B cell (primary cell): ENCODE results near the gene MT1M. TPM values are rescaled to one million over a fixed set of nuclear protein-coding genes. Genes with fewer than 3 reads are reported as not detected.

Source experiments
- ATAC-seq: fragments of 200-7000 bp; cut with Tn5 transposase; one replicate; pipeline ENCODE4 v1.10.0; 2021; ENCODE audit warnings: low read depth, mild to moderate bottlenecking, moderate number of reproducible peaks, moderate library complexity
- CTCF ChIA-PET: fragments of 350-600 bp; sonication (Branson Sonifier 250); formaldehyde crosslinking; loops from one replicate; lab custom pipeline; 2021; ENCODE audit warnings: antibody characterized with exemption, inconsistent platforms; lab: Charles Lee
- POLR2A ChIA-PET: fragments of 350-600 bp; sonication (Branson Sonifier 250); formaldehyde crosslinking; loops from one replicate; lab custom pipeline; 2021; ENCODE audit warnings: antibody characterized with exemption; lab: Charles Lee
- DNase-seq: peaks from one replicate; pipeline ENCODE4 v3.0.0; 2013
- H2AFZ ChIP-seq: 2 replicates; pipeline ENCODE4 v1.6.1; 2012; ENCODE audit warnings: mild to moderate bottlenecking, low read depth, low read length; ENCODE audit not compliant: insufficient read depth, poor library complexity, severe bottlenecking
- H3K27ac ChIP-seq, 2 donors: 1 replicate in 1 of 2; 2 replicates in 1 of 2; pipeline ENCODE4 v1.5.1; 2012 to 2013; ENCODE audit warnings: low read length in 2 of 2, mild to moderate bottlenecking in 2 of 2, moderate library complexity in 1 of 2
- H3K27me3 ChIP-seq, 4 experiments: fragments of 200-600 bp in 1 of 4; sonication (generic) in 1 of 4; replicated peaks in 1 of 4; 1 replicate in 2 of 4; 2 replicates in 2 of 4; pipeline versions ENCODE4 v1.6.1 to v1.7.0; 2013 to 2016; ENCODE audit warnings: low read length in 3 of 4, mild to moderate bottlenecking in 2 of 4, mixed read lengths in 1 of 4, moderate library complexity in 1 of 4; ENCODE audit not compliant: insufficient read depth in 4 of 4, control insufficient read depth in 3 of 4; ENCODE audit errors: control extremely low read depth in 1 of 4
- H3K36me3 ChIP-seq, 2 experiments: replicated peaks in 1 of 2; 1 replicate in 1 of 2; 2 replicates in 1 of 2; pipeline versions ENCODE4 v1.6.1 to v1.7.1; 2013; ENCODE audit warnings: low read length in 1 of 2; ENCODE audit not compliant: insufficient read depth in 2 of 2, control insufficient read depth in 1 of 2; ENCODE audit errors: control extremely low read depth in 1 of 2, extremely low read depth in 1 of 2
- H3K4me1 ChIP-seq, 2 donors: fragments of 200-600 bp in 1 of 2; sonication (generic) in 1 of 2; 1 replicate in 1 of 2; 2 replicates in 1 of 2; pipeline versions ENCODE4 v1.5.1 to v1.6.1; 2013 to 2017; ENCODE audit warnings: low read length in 2 of 2; ENCODE audit not compliant: control insufficient read depth in 2 of 2, insufficient read depth in 2 of 2
- H3K4me2 ChIP-seq: replicated peaks from 2 replicates; pipeline ENCODE3; 2012; ENCODE audit warnings: mild to moderate bottlenecking, low read depth, low read length; ENCODE audit not compliant: poor library complexity, severe bottlenecking
- H3K4me3 ChIP-seq, 5 experiments: fragments of 200-600 bp in 1 of 5; sonication (generic) in 1 of 5; 1 replicate in 3 of 5; 2 replicates in 2 of 5; pipeline versions ENCODE4 v1.5.1 to v1.7.0; 2011 to 2016; ENCODE audit warnings: low read length in 4 of 5, mild to moderate bottlenecking in 4 of 5, low read depth in 2 of 5, control low read depth in 1 of 5, moderate library complexity in 1 of 5; ENCODE audit not compliant: insufficient read depth in 1 of 5; ENCODE audit errors: control extremely low read depth in 1 of 5, extremely low read depth in 1 of 5
- H3K79me2 ChIP-seq: fragments of 200-600 bp; sonication (generic); one replicate; pipeline ENCODE4 v1.6.0; 2016; ENCODE audit warnings: low read length; ENCODE audit not compliant: control insufficient read depth, insufficient read depth
- H3K9ac ChIP-seq: fragments of 200-600 bp; sonication (generic); 2 replicates; pipeline ENCODE4 v1.6.1; 2017; ENCODE audit warnings: mild to moderate bottlenecking, low read length, moderate library complexity
- H3K9me3 ChIP-seq, 3 donors: one replicate each; pipeline versions ENCODE4 v1.6.1 to v1.7.1; 2013; ENCODE audit warnings: low read length in 2 of 3; ENCODE audit not compliant: control insufficient read depth in 2 of 3, insufficient read depth in 1 of 3; ENCODE audit errors: control extremely low read depth in 1 of 3
- H4K20me1 ChIP-seq: 2 replicates; pipeline ENCODE4 v1.6.0; 2012; ENCODE audit warnings: mild to moderate bottlenecking, low read length; ENCODE audit not compliant: insufficient read depth, control insufficient read depth, poor library complexity, severe bottlenecking
- H3K27ac Mint-ChIP-seq: one replicate; pipeline ENCODE4 v1.8.0; 2021; ENCODE audit warnings: mixed read lengths
- H3K27me3 Mint-ChIP-seq: one replicate; pipeline ENCODE4 v1.8.0; 2021; ENCODE audit warnings: mixed read lengths
- H3K4me1 Mint-ChIP-seq: one replicate; pipeline ENCODE4 v1.8.0; 2021; ENCODE audit warnings: mixed read lengths
- H3K4me3 Mint-ChIP-seq: one replicate; pipeline ENCODE4 v1.8.0; 2021; ENCODE audit warnings: mixed read lengths
- H3K9me3 Mint-ChIP-seq: one replicate; pipeline ENCODE4 v1.8.0; 2022; ENCODE audit warnings: mixed read lengths; ENCODE audit not compliant: insufficient read depth
- EZH2 ChIP-seq: IDR thresholded peaks from 2 replicates; pipeline ENCODE4 v1.6.1; 2012; ENCODE audit warnings: borderline replicate concordance, low read depth, mild to moderate bottlenecking, moderate library complexity, low read length; ENCODE audit not compliant: insufficient read depth, poor library complexity, severe bottlenecking
- WGBS: methylation state at CpG from one replicate; pipeline ENCODE4 v1.1.5; 2013; ENCODE audit warnings: missing lambda C conversion rate; ENCODE audit not compliant: insufficient coverage; 5-methylcytosine and 5-hydroxymethylcytosine counted together
- intact Hi-C: fragments of 100-400 bp; cut with micrococcal nuclease; formaldehyde crosslinking; loops from one replicate; pipeline ENCODE4 v1.10.0; 2022
- polyA plus RNA-seq: library from polyadenylated mRNA; depleted of rRNA; stranded (reverse); fragments of >200 nt; gene quantifications from 2 replicates; pipeline ENCODE4 v1.2.3, GENCODE V29; 2012
- total RNA-seq, 2 donors: library from RNA; stranded (reverse); fragments of 120-200 nt in 1 of 2; gene quantifications; 1 replicate in 1 of 2; 2 replicates in 1 of 2; pipeline versions ENCODE4 v1.2.3 to v1.2.4, GENCODE V29; 2013 to 2022
- TF ChIP-seq, protein P1 (sequence below): fragments of 200-600 bp; IDR thresholded peaks from one replicate; pipeline ENCODE4 v1.8.0; 2022; ENCODE audit warnings: antibody characterized with exemption, mild to moderate bottlenecking

The MT1M gene
- total and polyA plus RNA-seq, 2 donors (not counting 1 experiment from before 2014, with no cell fraction given), result not detected

DNA sequence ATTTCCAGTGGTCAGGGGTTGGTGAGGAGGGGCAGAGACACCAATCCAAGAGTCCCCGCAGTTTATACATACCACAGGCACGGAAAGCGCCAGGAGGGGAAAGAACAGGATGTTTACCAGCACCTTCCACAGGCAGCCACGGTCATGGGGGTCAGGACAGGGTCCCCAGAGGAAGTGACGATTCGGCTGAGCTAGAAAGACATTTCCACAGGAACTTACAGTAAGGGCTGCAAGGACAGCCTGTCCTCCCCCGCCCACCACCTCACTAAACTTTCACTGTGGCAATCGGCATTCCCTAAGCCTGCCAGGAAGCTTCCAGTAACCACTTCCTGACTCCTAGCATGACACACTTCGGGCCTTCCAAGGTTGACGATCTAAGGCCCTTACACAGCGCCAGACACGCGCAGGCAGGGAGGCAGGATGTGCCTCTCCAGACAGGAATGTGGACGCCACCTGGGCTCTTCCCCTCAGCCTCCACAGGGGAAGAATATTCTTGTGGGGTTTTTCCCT, 25.3 kb upstream of the MT1M start:
- H3K79me2 ChIP-seq, result no peaks in the 10 kb centered on the region
- ATAC-seq, result no peak
- H3K4me1 Mint-ChIP-seq, result peaks cover 37% of the 10 kb centered on the region
- 76% methylated on average over 8 of the region's 14 CpGs for WGBS
- H3K27ac ChIP-seq, result no peak overlapping the region
- H3K27ac Mint-ChIP-seq, result peak overlapping the region; percentile 47
- H3K36me3 ChIP-seq, result no peaks in the 10 kb centered on the region
- no peaks in the 10 kb centered on the region for H3K27me3 ChIP-seq
- H3K4me2 ChIP-seq, result no peak overlapping the region
- no peak overlapping the region for H3K9ac ChIP-seq
- intact Hi-C loops, result loop anchor here (10.0 kb wide), 1 partner anchor 308 kb away; no protein-coding TSS in a partner anchor
- POLR2A ChIA-PET, result no interaction called here
- H3K4me3 Mint-ChIP-seq, result peak overlapping the region; percentile 97
- no peaks in the 10 kb centered on the region for H3K9me3 ChIP-seq
- peaks cover 21 to 41% of the 10 kb centered on the region in 2 donors for H3K4me1 ChIP-seq
- H3K4me3 ChIP-seq, result no peak overlapping the region
- peak overlapping the region; percentile 77 for H2AFZ ChIP-seq
- H4K20me1 ChIP-seq, result no peaks in the 10 kb centered on the region
- no peak for DNase-seq
- no peaks in the 10 kb centered on the region for H3K9me3 Mint-ChIP-seq
- CTCF ChIA-PET, result no interaction called here
- TF ChIP-seq, protein P1, sequence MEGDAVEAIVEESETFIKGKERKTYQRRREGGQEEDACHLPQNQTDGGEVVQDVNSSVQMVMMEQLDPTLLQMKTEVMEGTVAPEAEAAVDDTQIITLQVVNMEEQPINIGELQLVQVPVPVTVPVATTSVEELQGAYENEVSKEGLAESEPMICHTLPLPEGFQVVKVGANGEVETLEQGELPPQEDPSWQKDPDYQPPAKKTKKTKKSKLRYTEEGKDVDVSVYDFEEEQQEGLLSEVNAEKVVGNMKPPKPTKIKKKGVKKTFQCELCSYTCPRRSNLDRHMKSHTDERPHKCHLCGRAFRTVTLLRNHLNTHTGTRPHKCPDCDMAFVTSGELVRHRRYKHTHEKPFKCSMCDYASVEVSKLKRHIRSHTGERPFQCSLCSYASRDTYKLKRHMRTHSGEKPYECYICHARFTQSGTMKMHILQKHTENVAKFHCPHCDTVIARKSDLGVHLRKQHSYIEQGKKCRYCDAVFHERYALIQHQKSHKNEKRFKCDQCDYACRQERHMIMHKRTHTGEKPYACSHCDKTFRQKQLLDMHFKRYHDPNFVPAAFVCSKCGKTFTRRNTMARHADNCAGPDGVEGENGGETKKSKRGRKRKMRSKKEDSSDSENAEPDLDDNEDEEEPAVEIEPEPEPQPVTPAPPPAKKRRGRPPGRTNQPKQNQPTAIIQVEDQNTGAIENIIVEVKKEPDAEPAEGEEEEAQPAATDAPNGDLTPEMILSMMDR, result no peak
- no peak for TF ChIP-seq EZH2
- H3K27me3 Mint-ChIP-seq, result peaks cover 4% of the 10 kb centered on the region

DNA sequence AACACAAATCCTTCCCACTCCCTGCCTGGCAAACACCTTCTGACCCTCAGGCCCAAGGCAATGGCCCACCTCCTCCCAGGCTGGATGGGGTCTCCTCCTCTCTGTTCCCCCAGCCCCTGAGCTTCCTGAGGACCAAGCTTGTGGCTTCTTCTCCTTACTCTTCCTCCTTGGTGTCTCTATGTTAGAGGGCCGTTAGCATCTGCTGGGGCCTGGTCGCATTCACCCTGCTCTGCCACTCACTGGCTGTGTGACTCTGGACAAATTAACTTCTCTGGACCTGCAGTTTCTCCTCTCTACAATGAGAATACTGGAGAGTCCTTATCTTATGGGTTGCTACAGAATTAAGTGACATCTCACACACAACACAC, 24.8 kb upstream of the MT1M start:
- POLR2A ChIA-PET, result interaction anchor here (1.0 kb wide), 1 partner anchor 121 kb away, joined by 4 read pairs; no protein-coding TSS in a partner anchor
- CTCF ChIA-PET, result no interaction called here
- H3K9me3 Mint-ChIP-seq, result no peaks in the 10 kb centered on the region
- Histone ChIP-seq H3K27ac (no peak overlapping the region), H3K4me1 (peaks cover 21 to 41% of the 10 kb centered on the region in 2 donors), H3K27me3 (no peaks in the 10 kb centered on the region), H3K4me2 (peak overlapping the region; percentile 86), H3K9ac (peak overlapping the region; percentile 66), H3K4me3 (peak overlapping the region in 3 of 5 experiments; percentile 62 to 73 (median 73)), H3K79me2 (no peaks in the 10 kb centered on the region), H2AFZ (peak overlapping the region; percentile 77), H3K9me3 (no peaks in the 10 kb centered on the region), H4K20me1 (no peaks in the 10 kb centered on the region), H3K36me3 (no peaks in the 10 kb centered on the region)
- peaks cover 37% of the 10 kb centered on the region for H3K4me1 Mint-ChIP-seq
- peak overlapping the region; percentile 97 for H3K4me3 Mint-ChIP-seq
- WGBS, result no CpG with 5 or more reads among the region's 2 CpGs
- intact Hi-C loops, result loop anchor here (1.0 to 10.0 kb wide), 10 partner anchors 23 to 637 kb away; partner anchors contain the start of genes ARL2BP, MT1F and MT1X
- TF ChIP-seq, protein P1, result no peak
- no peak for TF ChIP-seq EZH2
- peaks cover 4% of the 10 kb centered on the region for H3K27me3 Mint-ChIP-seq
- H3K27ac Mint-ChIP-seq, result peak overlapping the region; percentile 63
- DNase-seq (no peak), ATAC-seq (no peak)
